AG09309 (cell line): ENCODE results near the gene CDH4.

Experiments
- DNase-seq: peaks from one replicate; pipeline ENCODE4 v3.0.0-alpha.2; 2010; ENCODE audit warnings: low read depth
- H3K4me3 ChIP-seq: 2 replicates; pipeline ENCODE4 v1.5.1; 2011; ENCODE audit warnings: mild to moderate bottlenecking, low read depth, low read length, moderate library complexity; ENCODE audit not compliant: control insufficient read depth
- CTCF ChIP-seq: IDR thresholded peaks from 2 replicates; pipeline ENCODE4 v1.5.1; 2011; ENCODE audit warnings: mild to moderate bottlenecking, low read depth, low read length, inconsistent platforms; ENCODE audit not compliant: insufficient read depth, control insufficient read depth; ENCODE audit errors: missing control alignments

CDH4 gene

GRCh38 chr20:61503106-61503505 lies 251.0 kb downstream of the CDH4 start:
- DNase-seq: no peak
- no peak for TF ChIP-seq CTCF

GRCh38 chr20:61505508-61505907 lies 253.4 kb downstream of the CDH4 start:
- TF ChIP-seq CTCF: no peak
- no peak for DNase-seq
- H3K4me3 ChIP-seq: no peak overlapping the region

More at GRCh38 chr20:61503106-61503505, 251.0 kb downstream of the CDH4 start:
- H3K4me3 ChIP-seq: no peak overlapping the region

- TF ChIP-seq CTCF: no peak
- no peak for DNase-seq
- no peak overlapping the region for H3K4me3 ChIP-seq
Observed at GRCh38 chr20:61507778-61508177, 255.7 kb downstream of the CDH4 start.

GRCh38 chr20:61508301-61509096 lies 256.4 kb downstream of the CDH4 start:
- TF ChIP-seq CTCF: no peak
- DNase-seq: no peak
- H3K4me3 ChIP-seq: no peak overlapping the region

GRCh38 chr20:61510778-61511330 lies 258.8 kb downstream of the CDH4 start:
- DNase-seq: no peak
- no peak overlapping the region for H3K4me3 ChIP-seq
- TF ChIP-seq CTCF: no peak

- TF ChIP-seq CTCF: no peak
- H3K4me3 ChIP-seq: no peak overlapping the region
- DNase-seq: no peak
Observed at GRCh38 chr20:61512475-61512874, 260.4 kb downstream of the CDH4 start.
